GM12878 (cell line): ENCODE measurements around the gene JUND. TPM values are rescaled to one million over a fixed set of nuclear protein-coding genes. Genes with fewer than 3 reads are reported as not detected.

Experiments
- ATAC-seq: fragments of 200-7000 bp; cut with Tn5 transposase; 3 replicates; pipeline ENCODE4 v1.9.1; 2020; ENCODE audit warnings: mild to moderate bottlenecking, moderate library complexity
- BruUV-seq: library from RNA; stranded (reverse); fragments of 400-500 nt; replicated peaks from 2 replicates; lab custom pipeline; 2021; lab: Mats Ljungman, UMichigan
- CTCF ChIA-PET: fragments of 300-600 bp; sonication (Branson Sonifier 250); formaldehyde crosslinking; extraction: SDS; loops from one replicate; lab custom pipeline; 2021; ENCODE audit warnings: inconsistent platforms; lab: Yijun Ruan, JAX
- POLR2A ChIA-PET: fragments of 350-600 bp; formaldehyde crosslinking; extraction: SDS; loops from one replicate; lab custom pipeline; 2021; ENCODE audit warnings: inconsistent platforms; lab: Charles Lee
- RAD21 ChIA-PET: fragments of 300-600 bp; sonication (Branson Sonifier 250); formaldehyde crosslinking; loops from one replicate; lab custom pipeline; 2023; ENCODE audit warnings: antibody characterized with exemption; ENCODE audit not compliant: unreplicated experiment; lab: Charles Lee
- SMC1A ChIA-PET: fragments of 300-600 bp; sonication (Branson Sonifier 250); formaldehyde crosslinking; loops from one replicate; lab custom pipeline; 2023; ENCODE audit not compliant: unreplicated experiment, uncharacterized antibody; lab: Charles Lee
- DNase-seq: peaks from one replicate; pipeline ENCODE4 v3.0.0-alpha.2; 2011; ENCODE audit warnings: low read depth, low spot score
- FAIRE-seq: peaks from 3 replicates; lab custom pipeline; 2011; peaks lifted over from hg19 to GRCh38; lab: Jason Lieb, UNC
- H2AFZ ChIP-seq: 2 replicates; pipeline ENCODE4 v1.6.0; 2011; ENCODE audit warnings: low read depth, low read length, control low read depth; ENCODE audit not compliant: control insufficient read depth
- H3K27ac ChIP-seq: 2 replicates; pipeline ENCODE4 v1.5.1; 2011; ENCODE audit warnings: control low read depth; ENCODE audit not compliant: control insufficient read depth, insufficient read depth
- H3K27me3 ChIP-seq, 2 experiments: replicated peaks in 1 of 2; 2 replicates each; pipeline versions ENCODE4 v1.6.0 to v1.6.1; 2011; ENCODE audit warnings: low read length in 1 of 2; ENCODE audit not compliant: control insufficient read depth in 2 of 2, insufficient read depth in 2 of 2
- H3K36me3 ChIP-seq, 2 experiments: 2 replicates each; pipeline ENCODE4 v1.5.1; 2011; ENCODE audit warnings: low read length in 1 of 2; ENCODE audit not compliant: control insufficient read depth in 2 of 2, insufficient read depth in 2 of 2
- H3K4me1 ChIP-seq: 2 replicates; pipeline ENCODE4 v1.6.1; 2011; ENCODE audit warnings: mild to moderate bottlenecking, low read length, moderate library complexity, mixed read lengths; ENCODE audit not compliant: control insufficient read depth, insufficient read depth
- H3K4me2 ChIP-seq: 2 replicates; pipeline ENCODE4 v1.6.0; 2011; ENCODE audit warnings: control low read depth; ENCODE audit not compliant: control insufficient read depth, insufficient read depth
- H3K4me3 ChIP-seq: fragments of 200-600 bp; sonication (generic); 2 replicates; pipeline ENCODE4 v1.5.1; 2016
- H3K79me2 ChIP-seq: 2 replicates; pipeline ENCODE4 v1.6.0; 2011; ENCODE audit warnings: low read length; ENCODE audit not compliant: control insufficient read depth, insufficient read depth
- H3K9ac ChIP-seq: 2 replicates; pipeline ENCODE4 v1.8.0; 2011; ENCODE audit warnings: low read length, control low read depth, mixed read lengths; ENCODE audit not compliant: control insufficient read depth, insufficient read depth
- H3K9me3 ChIP-seq: replicated peaks from 3 replicates; pipeline ENCODE4 v1.5.1; 2011; ENCODE audit warnings: mild to moderate bottlenecking, low read length; ENCODE audit not compliant: control insufficient read depth, insufficient read depth
- H4K20me1 ChIP-seq: 2 replicates; pipeline ENCODE4 v1.6.0; 2011; ENCODE audit not compliant: control insufficient read depth, insufficient read depth
- KLF5 ChIP-seq: fragments of 450-650 bp; IDR thresholded peaks from 2 replicates; pipeline ENCODE4 v1.6.1; 2014; ENCODE audit warnings: mild to moderate bottlenecking; ENCODE audit not compliant: partially characterized antibody
- NFIC ChIP-seq: IDR thresholded peaks from 2 replicates; pipeline ENCODE4 v1.6.1; 2012; ENCODE audit warnings: low read depth, mild to moderate bottlenecking, inconsistent platforms, low read length, moderate library complexity
- PAX8 ChIP-seq: fragments of 450-650 bp; IDR thresholded peaks from 2 replicates; pipeline ENCODE4 v1.6.1; 2017; ENCODE audit warnings: mild to moderate bottlenecking, moderate library complexity
- RBBP5 ChIP-seq: fragments of 200-600 bp; sonication (generic); conservative IDR thresholded peaks from 2 replicates; pipeline ENCODE4 v1.6.1; 2016
- SPI1 ChIP-seq: IDR thresholded peaks from 2 replicates; pipeline ENCODE4 v1.6.1; 2011; ENCODE audit warnings: low read depth, mild to moderate bottlenecking, low read length, moderate library complexity, borderline replicate concordance; ENCODE audit not compliant: insufficient read depth
- ZNF217 ChIP-seq: fragments of 450-650 bp; IDR thresholded peaks from 2 replicates; pipeline ENCODE4 v1.6.1; 2017; ENCODE audit warnings: antibody characterized with exemption, mild to moderate bottlenecking
- WGBS: methylation state at CpG from one replicate; pipeline ENCODE4 v1.1.6; 2016; ENCODE audit warnings: low lambda C conversion rate; ENCODE audit not compliant: insufficient replicate concordance, insufficient coverage; ENCODE audit errors: missing lambda C conversion rate; 5-methylcytosine and 5-hydroxymethylcytosine counted together
- in situ Hi-C: fragments of 300-500 bp; cut with MboI; formaldehyde crosslinking; loops from 9 replicates; pipeline ENCODE4 v1.14.3; 2018; ENCODE audit warnings: mixed read lengths
- intact Hi-C: fragments of 100-400 bp; cut with micrococcal nuclease; formaldehyde crosslinking; loops from one replicate; pipeline ENCODE4 v1.14.2; 2022; ENCODE audit not compliant: unreplicated experiment
- polyA plus RNA-seq, 11 experiments: library from polyadenylated mRNA; depleted of rRNA in 4 of 11; unstranded in 6 of 11; stranded (reverse) in 5 of 11; fragments of >200 nt; fragmentation: Nextera tagmentation in 4 of 11; fragmentation: Illumina TruSeq in 1 of 11; extraction: Ambion mirVana in 4 of 11; extraction: Trizol in 1 of 11; gene quantifications; 1 replicate in 1 of 11; 2 replicates in 10 of 11; pipeline versions ENCODE4 v1.2.1 to v1.2.3, GENCODE V29; 2011 to 2016; ENCODE audit warnings: inconsistent platforms in 2 of 11, missing spikeins in 2 of 11, low read depth in 1 of 11
- total RNA-seq, 4 experiments: library from RNA; depleted of rRNA in 3 of 4; stranded (reverse); fragments of >200 nt in 3 of 4; fragmentation: Illumina TruSeq in 1 of 4; extraction: Trizol in 1 of 4; gene quantifications; 2 replicates each; pipeline versions ENCODE4 v1.2.1 to v1.2.3, GENCODE V29; 2013 to 2021
- TF ChIP-seq, protein P1 (sequence below), 3 experiments: IDR thresholded peaks in 2 of 3; conservative IDR thresholded peaks in 1 of 3; 2 replicates each; pipeline ENCODE4 v1.5.1; 2011; ENCODE audit warnings: low read depth in 3 of 3, low read length in 3 of 3, mild to moderate bottlenecking in 3 of 3, control low read depth in 2 of 3, moderate library complexity in 2 of 3, inconsistent platforms in 1 of 3, mixed read lengths in 1 of 3; ENCODE audit not compliant: control insufficient read depth in 2 of 3, insufficient read depth in 1 of 3; ENCODE audit errors: extremely low read depth in 1 of 3

The JUND gene
- total and polyA plus RNA-seq, 10 of the 15 experiments (the other 5 are each of a cell fraction or from before 2014, with no cell fraction given), result 7.4 to 164 (median 18.8) TPM

- intact Hi-C loops (no loop called here), in situ Hi-C loops (loop anchor here (5.0 kb wide), 1 partner anchor 42 kb away; no protein-coding TSS in a partner anchor)
- no peaks in the 10 kb centered on the region for H3K27me3 ChIP-seq
- no peak for TF ChIP-seq RBBP5
- no peak for TF ChIP-seq ZNF217
- TF ChIP-seq NFIC, result no peak
- no peak for TF ChIP-seq SPI1
- TF ChIP-seq, protein P1, sequence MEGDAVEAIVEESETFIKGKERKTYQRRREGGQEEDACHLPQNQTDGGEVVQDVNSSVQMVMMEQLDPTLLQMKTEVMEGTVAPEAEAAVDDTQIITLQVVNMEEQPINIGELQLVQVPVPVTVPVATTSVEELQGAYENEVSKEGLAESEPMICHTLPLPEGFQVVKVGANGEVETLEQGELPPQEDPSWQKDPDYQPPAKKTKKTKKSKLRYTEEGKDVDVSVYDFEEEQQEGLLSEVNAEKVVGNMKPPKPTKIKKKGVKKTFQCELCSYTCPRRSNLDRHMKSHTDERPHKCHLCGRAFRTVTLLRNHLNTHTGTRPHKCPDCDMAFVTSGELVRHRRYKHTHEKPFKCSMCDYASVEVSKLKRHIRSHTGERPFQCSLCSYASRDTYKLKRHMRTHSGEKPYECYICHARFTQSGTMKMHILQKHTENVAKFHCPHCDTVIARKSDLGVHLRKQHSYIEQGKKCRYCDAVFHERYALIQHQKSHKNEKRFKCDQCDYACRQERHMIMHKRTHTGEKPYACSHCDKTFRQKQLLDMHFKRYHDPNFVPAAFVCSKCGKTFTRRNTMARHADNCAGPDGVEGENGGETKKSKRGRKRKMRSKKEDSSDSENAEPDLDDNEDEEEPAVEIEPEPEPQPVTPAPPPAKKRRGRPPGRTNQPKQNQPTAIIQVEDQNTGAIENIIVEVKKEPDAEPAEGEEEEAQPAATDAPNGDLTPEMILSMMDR (IDR thresholded peaks at IDR 0.05 in 2 of 3, conservative IDR thresholded peaks at IDR 0.05 in 1 of 3; ENCODE audit: control insufficient read depth in 2 of 3, extremely low read depth in 1 of 3, insufficient read depth in 1 of 3, low read depth in 3 of 3, low read length in 3 of 3), result no peak
- no peak for TF ChIP-seq PAX8
- no peak for TF ChIP-seq KLF5
- no peak overlapping the region for H3K4me2 ChIP-seq
- ChIA-PET SMC1A (interaction anchor here (3.8 kb wide), 1 partner anchor 40 kb away, joined by 84 read pairs; the partner anchor contains the start of gene JUND), CTCF (interaction anchor here (0.6 to 7.4 kb wide), 7 partner anchors 9 to 668 kb away, joined by 3 to 178 read pairs (median 5); partner anchors contain the start of gene JUND), POLR2A (interaction anchor here (0.6 to 4.0 kb wide), 4 partner anchors 16 to 125 kb away, joined by 3 to 179 read pairs (median 26); partner anchors contain the start of gene JUND), RAD21 (interaction anchor here (1.0 to 6.0 kb wide), 2 partner anchors 9 to 40 kb away, joined by 3 to 167 read pairs; partner anchors contain the start of gene JUND)
- no peaks in the 10 kb centered on the region; the same call in 2 of the 3 replicates for H3K9me3 ChIP-seq
- H3K79me2 ChIP-seq, result peaks cover 45% of the 10 kb centered on the region
- H3K36me3 ChIP-seq, result peaks cover 2 to 3% of the 10 kb centered on the region in 2 experiments; a peak in 3 of 4 replicates
- ATAC-seq (no peak), DNase-seq (no peak), FAIRE-seq (no peak)
- H3K9ac ChIP-seq, result no peak overlapping the region
- no peak overlapping the region for H2AFZ ChIP-seq
- BruUV-seq, result no TSS peak
- no peaks in the 10 kb centered on the region for H4K20me1 ChIP-seq
- H3K4me1 ChIP-seq, result peaks cover 44% of the 10 kb centered on the region
- 92% methylated on average over 7 of the region's 7 CpGs for WGBS
- no peak overlapping the region for H3K27ac ChIP-seq
- no peak overlapping the region for H3K4me3 ChIP-seq
These were observed 38.2 kb upstream of the JUND start for GRCh38 chr19:18319591-18320135.
